HepG2 (cell line): ENCODE results near the gene ELAVL3. TPM values are rescaled to one million over a fixed set of nuclear protein-coding genes. Genes with fewer than 3 reads are reported as not detected.
A peak's percentile ranks its signal among the peaks of the same experiment; 100 is the strongest.

ENCODE experiments used
- ATF7-NPFF ChIP-seq: sonication (generic); formaldehyde crosslinking; IDR thresholded peaks from 2 replicates; pipeline ENCODE4 v1.8.1; 2023; ENCODE audit warnings: mild to moderate bottlenecking, low read depth, missing genetic modification reagents, moderate library complexity
- FOXA1 ChIP-seq, 2 experiments: fragments of 450-650 bp in 1 of 2; sonication (generic) in 1 of 2; formaldehyde crosslinking in 1 of 2; IDR thresholded peaks; 2 replicates each; pipeline versions ENCODE4 v1.4.0 to v1.6.1; 2016 to 2020; ENCODE audit warnings: missing genetic modification reagents in 1 of 2
- KLF15 ChIP-seq: sonication (generic); formaldehyde crosslinking; IDR thresholded peaks from 2 replicates; pipeline ENCODE4 v1.8.1; 2023; ENCODE audit warnings: borderline replicate concordance, mild to moderate bottlenecking, inconsistent platforms, missing genetic modification reagents, mixed read lengths
- MBNL3 ChIP-seq: fragments of 250-450 bp; sonication (Bioruptor Pico); conservative IDR thresholded peaks from 2 replicates; pipeline ENCODE4 v1.8.0; 2022; ENCODE audit warnings: mild to moderate bottlenecking, inconsistent platforms
- NFKB2 ChIP-seq: sonication (generic); formaldehyde crosslinking; IDR thresholded peaks from 2 replicates; pipeline ENCODE4 v1.4.0; 2020; ENCODE audit warnings: missing genetic modification reagents, borderline replicate concordance
- PHF5A ChIP-seq: IDR thresholded peaks from one replicate; pipeline ENCODE4 v1.6.1; 2018; ENCODE audit warnings: low read depth, missing genetic modification reagents; ENCODE audit not compliant: unreplicated experiment
- PHF8 ChIP-seq: sonication (generic); formaldehyde crosslinking; IDR thresholded peaks from 2 replicates; pipeline ENCODE4 v1.5.0; 2020; ENCODE audit warnings: missing genetic modification reagents
- POLR2AphosphoS2 ChIP-seq: IDR thresholded peaks from 2 replicates; pipeline ENCODE4 v1.6.1; 2011; ENCODE audit warnings: low read depth, low read length, improper control_type of control experiment
- REPIN1 ChIP-seq: sonication (generic); formaldehyde crosslinking; IDR thresholded peaks from 2 replicates; pipeline ENCODE4 v1.8.0; 2022; ENCODE audit warnings: missing genetic modification reagents, low read depth, mild to moderate bottlenecking, borderline replicate concordance
- SALL1 ChIP-seq: sonication (generic); formaldehyde crosslinking; IDR thresholded peaks from 2 replicates; pipeline ENCODE4 v1.8.0; 2022; ENCODE audit warnings: mild to moderate bottlenecking, missing genetic modification reagents
- ZNF136 ChIP-seq: sonication (generic); formaldehyde crosslinking; IDR thresholded peaks from 2 replicates; pipeline ENCODE4 v1.8.1; 2022; ENCODE audit warnings: low read depth, mild to moderate bottlenecking, moderate library complexity, missing genetic modification reagents
- ZNF329 ChIP-seq: sonication (generic); formaldehyde crosslinking; IDR thresholded peaks from 2 replicates; pipeline ENCODE4 v1.9.0; 2021; ENCODE audit warnings: low read depth, mild to moderate bottlenecking, missing genetic modification reagents
- ZNF430 ChIP-seq: sonication (generic); formaldehyde crosslinking; IDR thresholded peaks from 2 replicates; pipeline ENCODE4 v1.9.0; 2021; ENCODE audit warnings: mild to moderate bottlenecking, missing genetic modification reagents
- ZNF530 ChIP-seq: sonication (generic); formaldehyde crosslinking; IDR thresholded peaks from 2 replicates; pipeline ENCODE4 v1.5.0; 2020; ENCODE audit warnings: low read depth, mild to moderate bottlenecking, missing genetic modification reagents
- ZNF616 ChIP-seq: sonication (generic); formaldehyde crosslinking; IDR thresholded peaks from 2 replicates; pipeline ENCODE4 v1.5.0; 2020; ENCODE audit warnings: low read depth, mild to moderate bottlenecking, missing genetic modification reagents
- polyA plus RNA-seq, 8 experiments: library from polyadenylated mRNA; depleted of rRNA in 3 of 8; stranded (reverse) in 7 of 8; unstranded in 1 of 8; fragments of >200 nt; fragmentation: Illumina TruSeq in 4 of 8; extraction: Trizol in 4 of 8; gene quantifications; 2 replicates each; pipeline versions ENCODE4 v1.2.1 to v1.2.3, GENCODE V29; 2011 to 2016; ENCODE audit warnings: low read depth in 4 of 8, missing spikeins in 1 of 8, mixed read lengths in 1 of 8; ENCODE audit not compliant: insufficient read depth in 1 of 8
- total RNA-seq, 5 experiments: library from RNA; depleted of rRNA; stranded (reverse); fragments of >200 nt; fragmentation: Illumina TruSeq; extraction: Trizol; gene quantifications; 2 replicates each; pipeline ENCODE4 v1.2.3, GENCODE V29; 2016; ENCODE audit warnings: low read depth in 1 of 5
- TF ChIP-seq, protein P1 (sequence below): sonication (generic); formaldehyde crosslinking; conservative IDR thresholded peaks from 2 replicates; pipeline ENCODE4 v1.4.0; 2020; ENCODE audit warnings: mild to moderate bottlenecking, missing genetic modification reagents, moderate library complexity
- TF ChIP-seq, protein P2 (sequence below): sonication (generic); formaldehyde crosslinking; IDR thresholded peaks from 2 replicates; pipeline ENCODE4 v1.4.0; 2020; ENCODE audit warnings: low read depth, mild to moderate bottlenecking, missing genetic modification reagents
- TF ChIP-seq, protein P3 (sequence below): sonication (generic); formaldehyde crosslinking; IDR thresholded peaks from 2 replicates; pipeline ENCODE4 v1.5.1; 2020; ENCODE audit warnings: mild to moderate bottlenecking, missing genetic modification reagents, moderate library complexity
- TF ChIP-seq, protein P4 (sequence below): sonication (generic); formaldehyde crosslinking; IDR thresholded peaks from 2 replicates; pipeline ENCODE4 v1.8.1; 2023; ENCODE audit warnings: mild to moderate bottlenecking, moderate library complexity, missing genetic modification reagents

Gene ELAVL3
- total and polyA plus RNA-seq, 2 of the 13 experiments (the other 11 are each of a cell fraction or from before 2014, with no cell fraction given) = 0.03 TPM; not detected in 1

DNA sequence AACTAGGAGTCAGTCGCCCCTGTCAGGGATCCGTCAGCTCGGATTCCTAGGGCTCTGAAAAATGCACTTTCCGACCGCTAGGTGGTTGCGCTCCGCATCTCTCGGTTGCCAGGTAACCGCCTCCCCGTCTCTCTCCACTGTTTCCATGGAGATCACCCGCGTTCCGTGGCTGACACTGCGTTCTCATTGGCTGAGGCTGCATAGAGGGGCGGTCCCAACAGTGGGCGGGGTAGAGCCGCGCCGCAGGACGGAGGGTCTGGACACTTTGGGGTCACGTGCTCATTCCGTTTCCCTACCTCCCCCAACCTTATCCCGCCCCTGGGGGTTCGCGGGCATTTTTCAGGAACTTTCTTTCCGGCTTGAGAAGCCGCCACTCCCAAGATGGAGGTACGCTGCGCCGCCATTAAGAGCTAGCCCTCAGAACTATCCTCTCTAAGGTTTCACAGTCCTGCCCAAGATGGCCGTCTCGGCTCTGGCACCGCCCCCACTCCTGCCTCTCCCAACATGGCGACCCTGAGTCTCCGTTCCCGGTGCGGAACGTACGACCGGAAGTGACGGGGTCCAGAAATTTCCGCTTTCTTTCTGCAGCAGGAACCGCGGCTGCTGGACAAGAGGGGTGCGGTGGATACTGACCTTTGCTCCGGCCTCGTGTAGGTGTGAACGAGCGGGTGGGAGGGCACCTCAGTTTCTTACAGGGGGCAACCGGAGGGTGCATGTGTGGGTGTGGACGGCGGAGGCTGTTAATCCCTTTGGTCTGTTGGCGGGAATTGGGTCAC lies 45.6 kb downstream of the ELAVL3 start, which contains the start of the genes ODAD3 and PRKCSH (continued):
- TF ChIP-seq, protein P1, sequence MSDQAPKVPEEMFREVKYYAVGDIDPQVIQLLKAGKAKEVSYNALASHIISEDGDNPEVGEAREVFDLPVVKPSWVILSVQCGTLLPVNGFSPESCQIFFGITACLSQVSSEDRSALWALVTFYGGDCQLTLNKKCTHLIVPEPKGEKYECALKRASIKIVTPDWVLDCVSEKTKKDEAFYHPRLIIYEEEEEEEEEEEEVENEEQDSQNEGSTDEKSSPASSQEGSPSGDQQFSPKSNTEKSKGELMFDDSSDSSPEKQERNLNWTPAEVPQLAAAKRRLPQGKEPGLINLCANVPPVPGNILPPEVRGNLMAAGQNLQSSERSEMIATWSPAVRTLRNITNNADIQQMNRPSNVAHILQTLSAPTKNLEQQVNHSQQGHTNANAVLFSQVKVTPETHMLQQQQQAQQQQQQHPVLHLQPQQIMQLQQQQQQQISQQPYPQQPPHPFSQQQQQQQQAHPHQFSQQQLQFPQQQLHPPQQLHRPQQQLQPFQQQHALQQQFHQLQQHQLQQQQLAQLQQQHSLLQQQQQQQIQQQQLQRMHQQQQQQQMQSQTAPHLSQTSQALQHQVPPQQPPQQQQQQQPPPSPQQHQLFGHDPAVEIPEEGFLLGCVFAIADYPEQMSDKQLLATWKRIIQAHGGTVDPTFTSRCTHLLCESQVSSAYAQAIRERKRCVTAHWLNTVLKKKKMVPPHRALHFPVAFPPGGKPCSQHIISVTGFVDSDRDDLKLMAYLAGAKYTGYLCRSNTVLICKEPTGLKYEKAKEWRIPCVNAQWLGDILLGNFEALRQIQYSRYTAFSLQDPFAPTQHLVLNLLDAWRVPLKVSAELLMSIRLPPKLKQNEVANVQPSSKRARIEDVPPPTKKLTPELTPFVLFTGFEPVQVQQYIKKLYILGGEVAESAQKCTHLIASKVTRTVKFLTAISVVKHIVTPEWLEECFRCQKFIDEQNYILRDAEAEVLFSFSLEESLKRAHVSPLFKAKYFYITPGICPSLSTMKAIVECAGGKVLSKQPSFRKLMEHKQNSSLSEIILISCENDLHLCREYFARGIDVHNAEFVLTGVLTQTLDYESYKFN (CRISPR knock-in tag) = peak; percentile 69
- TF ChIP-seq MBNL3 (CRISPR knock-in tag) (no peak), NFKB2 (CRISPR knock-in tag) (peak; percentile 84; the same call in 1 of the 2 replicates), FOXA1 (IDR thresholded peaks at IDR 0.05) (no peak), FOXA1 (CRISPR knock-in tag; IDR thresholded peaks at IDR 0.05) (no peak), ZNF329 (no peak), ZNF136 (CRISPR knock-in tag) (no peak), ZNF430 (CRISPR knock-in tag) (no peak), PHF8 (CRISPR knock-in tag) (peak; percentile 91), ZNF616 (CRISPR knock-in tag) (0 out of 2 replicates have a peak, but pooled peaks have one; percentile 48), PHF5A (CRISPR knock-in tag) (no peak), KLF15 (CRISPR knock-in tag) (no peak), POLR2AphosphoS2 (no peak), REPIN1 (peak; percentile 88; the same call in 1 of the 2 replicates), ATF7-NPFF (no peak), ZNF530 (CRISPR knock-in tag) (no peak), SALL1 (peak; percentile 60)
- TF ChIP-seq, protein P2, sequence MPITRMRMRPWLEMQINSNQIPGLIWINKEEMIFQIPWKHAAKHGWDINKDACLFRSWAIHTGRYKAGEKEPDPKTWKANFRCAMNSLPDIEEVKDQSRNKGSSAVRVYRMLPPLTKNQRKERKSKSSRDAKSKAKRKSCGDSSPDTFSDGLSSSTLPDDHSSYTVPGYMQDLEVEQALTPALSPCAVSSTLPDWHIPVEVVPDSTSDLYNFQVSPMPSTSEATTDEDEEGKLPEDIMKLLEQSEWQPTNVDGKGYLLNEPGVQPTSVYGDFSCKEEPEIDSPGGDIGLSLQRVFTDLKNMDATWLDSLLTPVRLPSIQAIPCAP = no peak
- TF ChIP-seq, protein P3, sequence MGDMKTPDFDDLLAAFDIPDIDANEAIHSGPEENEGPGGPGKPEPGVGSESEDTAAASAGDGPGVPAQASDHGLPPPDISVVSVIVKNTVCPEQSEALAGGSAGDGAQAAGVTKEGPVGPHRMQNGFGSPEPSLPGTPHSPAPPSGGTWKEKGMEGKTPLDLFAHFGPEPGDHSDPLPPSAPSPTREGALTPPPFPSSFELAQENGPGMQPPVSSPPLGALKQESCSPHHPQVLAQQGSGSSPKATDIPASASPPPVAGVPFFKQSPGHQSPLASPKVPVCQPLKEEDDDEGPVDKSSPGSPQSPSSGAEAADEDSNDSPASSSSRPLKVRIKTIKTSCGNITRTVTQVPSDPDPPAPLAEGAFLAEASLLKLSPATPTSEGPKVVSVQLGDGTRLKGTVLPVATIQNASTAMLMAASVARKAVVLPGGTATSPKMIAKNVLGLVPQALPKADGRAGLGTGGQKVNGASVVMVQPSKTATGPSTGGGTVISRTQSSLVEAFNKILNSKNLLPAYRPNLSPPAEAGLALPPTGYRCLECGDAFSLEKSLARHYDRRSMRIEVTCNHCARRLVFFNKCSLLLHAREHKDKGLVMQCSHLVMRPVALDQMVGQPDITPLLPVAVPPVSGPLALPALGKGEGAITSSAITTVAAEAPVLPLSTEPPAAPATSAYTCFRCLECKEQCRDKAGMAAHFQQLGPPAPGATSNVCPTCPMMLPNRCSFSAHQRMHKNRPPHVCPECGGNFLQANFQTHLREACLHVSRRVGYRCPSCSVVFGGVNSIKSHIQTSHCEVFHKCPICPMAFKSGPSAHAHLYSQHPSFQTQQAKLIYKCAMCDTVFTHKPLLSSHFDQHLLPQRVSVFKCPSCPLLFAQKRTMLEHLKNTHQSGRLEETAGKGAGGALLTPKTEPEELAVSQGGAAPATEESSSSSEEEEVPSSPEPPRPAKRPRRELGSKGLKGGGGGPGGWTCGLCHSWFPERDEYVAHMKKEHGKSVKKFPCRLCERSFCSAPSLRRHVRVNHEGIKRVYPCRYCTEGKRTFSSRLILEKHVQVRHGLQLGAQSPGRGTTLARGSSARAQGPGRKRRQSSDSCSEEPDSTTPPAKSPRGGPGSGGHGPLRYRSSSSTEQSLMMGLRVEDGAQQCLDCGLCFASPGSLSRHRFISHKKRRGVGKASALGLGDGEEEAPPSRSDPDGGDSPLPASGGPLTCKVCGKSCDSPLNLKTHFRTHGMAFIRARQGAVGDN (CRISPR knock-in tag) = peak; percentile 91
- TF ChIP-seq, protein P4, sequence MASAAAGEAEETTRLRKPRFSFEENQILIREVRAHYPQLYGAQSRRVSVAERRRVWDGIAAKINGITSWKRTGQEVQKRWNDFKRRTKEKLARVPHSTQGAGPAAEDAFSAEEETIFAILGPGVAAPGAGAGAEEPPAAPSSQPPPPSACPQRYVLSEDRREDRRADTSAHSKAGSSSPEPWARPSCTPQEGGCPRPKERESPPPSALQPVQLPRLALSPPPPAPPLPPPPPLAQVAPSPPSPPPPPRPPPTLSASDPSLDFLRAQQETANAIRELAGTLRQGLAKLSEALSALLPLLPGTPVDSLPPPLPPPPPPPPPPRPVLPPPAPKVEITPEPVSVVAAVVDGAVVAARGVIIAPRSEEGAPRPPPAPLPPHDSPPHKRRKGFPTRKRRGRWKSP = no peak
